PFSK-1 (cell line): Measurements from ENCODE around the gene MPC2.

Experiments
- FOXP2 ChIP-seq: optimal IDR thresholded peaks from 2 replicates; pipeline ENCODE3; 2011; ENCODE audit warnings: borderline replicate concordance, control low read depth, inconsistent platforms; ENCODE audit not compliant: insufficient read depth; ENCODE audit errors: extremely low read length, extremely low read depth
- POLR2AphosphoS5 ChIP-seq: IDR thresholded peaks from 2 replicates; pipeline ENCODE4 v1.6.1; 2012; ENCODE audit warnings: low read depth, mild to moderate bottlenecking, control low read depth, low read length, moderate library complexity
- REST ChIP-seq, 2 experiments: IDR thresholded peaks; 2 replicates each; pipeline versions ENCODE4 v1.6.1 to v1.8.0; 2011 to 2012; ENCODE audit warnings: low read depth in 2 of 2, low read length in 2 of 2, control low read depth in 1 of 2, inconsistent platforms in 1 of 2, mild to moderate bottlenecking in 1 of 2, moderate library complexity in 1 of 2; ENCODE audit not compliant: insufficient read depth in 1 of 2
- SIN3A ChIP-seq: IDR thresholded peaks from 2 replicates; pipeline ENCODE4 v1.6.1; 2012; ENCODE audit warnings: mild to moderate bottlenecking, low read length, moderate library complexity, borderline replicate concordance; ENCODE audit not compliant: insufficient read depth
- TAF1 ChIP-seq: IDR thresholded peaks from 2 replicates; pipeline ENCODE4 v1.6.1; 2012; ENCODE audit warnings: low read length, control low read depth, borderline replicate concordance; ENCODE audit not compliant: insufficient read depth

The MPC2 gene

GRCh38 chr1:167974698-167975097, 37.8 kb upstream of the MPC2 start:
- TF ChIP-seq TAF1 (no peak), REST (IDR thresholded peaks at IDR 0.05; ENCODE audit: insufficient read depth in 1 of 2, low read depth in 2 of 2, low read length in 2 of 2) (no peak), SIN3A (no peak), POLR2AphosphoS5 (no peak), FOXP2 (no peak)

GRCh38 chr1:167973832-167974231, 37.0 kb upstream of the MPC2 start:
- TF ChIP-seq POLR2AphosphoS5: no peak
- TF ChIP-seq SIN3A: no peak
- no peak for TF ChIP-seq TAF1
- no peak for TF ChIP-seq REST (IDR thresholded peaks at IDR 0.05; ENCODE audit: insufficient read depth in 1 of 2, low read depth in 2 of 2, low read length in 2 of 2)
- no peak for TF ChIP-seq FOXP2

GRCh38 chr1:167968569-167968968, 31.7 kb upstream of the MPC2 start:
- TF ChIP-seq POLR2AphosphoS5 (no peak), FOXP2 (no peak), TAF1 (no peak), SIN3A (no peak)

- TF ChIP-seq TAF1 (no peak), REST (IDR thresholded peaks at IDR 0.05; ENCODE audit: insufficient read depth in 1 of 2, low read depth in 2 of 2, low read length in 2 of 2) (no peak), POLR2AphosphoS5 (no peak), SIN3A (no peak), FOXP2 (no peak)
These were observed 29.2 kb upstream of the MPC2 start for GRCh38 chr1:167966050-167966449.

- TF ChIP-seq FOXP2 (no peak), POLR2AphosphoS5 (no peak), TAF1 (no peak), REST (IDR thresholded peaks at IDR 0.05; ENCODE audit: insufficient read depth in 1 of 2, low read depth in 2 of 2, low read length in 2 of 2) (no peak), SIN3A (no peak)
These were observed 27.8 kb upstream of the MPC2 start for GRCh38 chr1:167964646-167965045.
